NCI-H69 (cell line): ENCODE measurements around the gene SPATA31A1.
"Not testable (repeated sequence)": the region's sequence is repeated elsewhere in the genome, so short reads cannot be mapped to it uniquely, and the experiment has no call there.

Experiments
- DNase-seq: peaks from one replicate; lab custom pipeline; 2025; lab: John Stamatoyannopoulos, UW

The SPATA31A1 gene

GRCh38 chr9:39355369-39355768 is at the start of gene SPATA31A1:
Gene SPATA31A1, plus strand, starts transcription at chr9:39355669. Its CDS starts 62 bp downstream, at chr9:39355731.
- DNase-seq: not testable (repeated sequence)

- not testable (repeated sequence) for DNase-seq
These were observed 52.1 kb downstream of the SPATA31A1 start for GRCh38 chr9:39407261-39408204.

DNA sequence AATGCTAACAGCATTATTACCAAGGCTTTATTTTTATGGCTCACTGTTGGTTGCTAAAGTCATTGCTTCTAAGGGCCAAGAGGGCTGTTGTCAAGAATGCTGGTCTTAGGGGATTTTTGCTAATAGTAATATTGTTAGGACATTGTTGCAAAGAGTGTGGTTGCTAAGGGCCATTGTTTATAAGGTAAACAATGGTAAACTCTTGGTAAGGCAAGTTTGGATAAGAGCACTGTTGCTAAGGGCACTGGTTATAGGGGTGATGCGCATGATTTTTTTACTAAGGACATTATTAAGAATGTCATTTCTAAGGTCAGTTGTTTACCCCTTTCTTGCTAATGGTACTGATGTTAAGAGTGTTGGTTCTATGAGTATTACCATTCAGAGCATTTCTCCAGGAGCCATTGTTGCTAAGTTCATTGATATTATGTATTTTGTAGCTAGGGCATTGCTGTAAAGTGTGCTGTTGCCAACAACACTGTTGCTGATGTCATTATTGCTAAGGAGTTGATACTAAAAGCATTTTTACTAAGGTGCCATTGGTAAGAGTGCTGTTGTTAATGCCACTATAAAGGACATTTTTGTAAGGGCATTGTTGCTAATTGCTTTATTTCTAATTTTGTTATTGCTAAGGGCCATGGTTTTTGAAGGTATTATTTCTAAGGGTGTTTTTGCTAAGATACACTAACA is 55.9 kb downstream of the SPATA31A1 start:
- not testable (repeated sequence) for DNase-seq
